ENCODE data around the gene GJD4.

Gene GJD4

DNA sequence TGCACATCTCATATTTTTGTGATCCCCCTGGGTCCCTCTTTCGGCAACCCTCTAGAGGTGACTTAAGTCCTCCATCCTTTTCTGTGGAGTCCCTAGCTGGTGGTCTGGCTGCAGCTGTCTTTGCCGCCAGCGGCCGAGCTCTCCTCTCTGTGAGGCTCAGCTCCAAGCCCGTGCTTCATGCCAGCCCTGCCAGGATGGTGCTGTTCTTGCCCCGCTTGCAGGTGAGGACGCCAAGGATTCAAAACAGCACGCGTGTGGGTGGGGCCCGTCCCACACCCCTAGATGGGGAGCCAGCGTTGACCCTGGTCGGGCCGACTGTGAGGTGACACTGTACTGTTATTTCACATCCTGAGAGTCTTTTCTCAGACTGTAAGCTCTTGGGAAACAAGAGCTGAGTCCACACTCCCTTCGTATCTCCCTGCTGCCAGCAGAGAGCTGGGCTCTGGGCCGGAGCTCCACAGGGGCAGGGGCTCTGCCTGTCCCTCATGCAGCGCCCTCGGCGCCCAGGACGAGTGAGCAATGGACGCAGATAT is 36.6 kb upstream of the GJD4 start:
- no peaks in the 10 kb centered on the region for H3K9me3 Mint-ChIP-seq
- H3K36me3 Mint-ChIP-seq (ENCODE audit: low read depth): peaks cover 38% of the 10 kb centered on the region
- no peaks in the 10 kb centered on the region for H3K27me3 Mint-ChIP-seq (ENCODE audit: low read depth)
- peaks cover 29% of the 10 kb centered on the region for H3K4me1 Mint-ChIP-seq
- TF ChIP-seq, protein P1, sequence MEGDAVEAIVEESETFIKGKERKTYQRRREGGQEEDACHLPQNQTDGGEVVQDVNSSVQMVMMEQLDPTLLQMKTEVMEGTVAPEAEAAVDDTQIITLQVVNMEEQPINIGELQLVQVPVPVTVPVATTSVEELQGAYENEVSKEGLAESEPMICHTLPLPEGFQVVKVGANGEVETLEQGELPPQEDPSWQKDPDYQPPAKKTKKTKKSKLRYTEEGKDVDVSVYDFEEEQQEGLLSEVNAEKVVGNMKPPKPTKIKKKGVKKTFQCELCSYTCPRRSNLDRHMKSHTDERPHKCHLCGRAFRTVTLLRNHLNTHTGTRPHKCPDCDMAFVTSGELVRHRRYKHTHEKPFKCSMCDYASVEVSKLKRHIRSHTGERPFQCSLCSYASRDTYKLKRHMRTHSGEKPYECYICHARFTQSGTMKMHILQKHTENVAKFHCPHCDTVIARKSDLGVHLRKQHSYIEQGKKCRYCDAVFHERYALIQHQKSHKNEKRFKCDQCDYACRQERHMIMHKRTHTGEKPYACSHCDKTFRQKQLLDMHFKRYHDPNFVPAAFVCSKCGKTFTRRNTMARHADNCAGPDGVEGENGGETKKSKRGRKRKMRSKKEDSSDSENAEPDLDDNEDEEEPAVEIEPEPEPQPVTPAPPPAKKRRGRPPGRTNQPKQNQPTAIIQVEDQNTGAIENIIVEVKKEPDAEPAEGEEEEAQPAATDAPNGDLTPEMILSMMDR (IDR thresholded peaks at IDR 0.05; ENCODE audit: unreplicated experiment in 3 of 3): no peak
- no peak overlapping the region for H3K27ac Mint-ChIP-seq
- H3K4me3 Mint-ChIP-seq: no peak overlapping the region

DNA sequence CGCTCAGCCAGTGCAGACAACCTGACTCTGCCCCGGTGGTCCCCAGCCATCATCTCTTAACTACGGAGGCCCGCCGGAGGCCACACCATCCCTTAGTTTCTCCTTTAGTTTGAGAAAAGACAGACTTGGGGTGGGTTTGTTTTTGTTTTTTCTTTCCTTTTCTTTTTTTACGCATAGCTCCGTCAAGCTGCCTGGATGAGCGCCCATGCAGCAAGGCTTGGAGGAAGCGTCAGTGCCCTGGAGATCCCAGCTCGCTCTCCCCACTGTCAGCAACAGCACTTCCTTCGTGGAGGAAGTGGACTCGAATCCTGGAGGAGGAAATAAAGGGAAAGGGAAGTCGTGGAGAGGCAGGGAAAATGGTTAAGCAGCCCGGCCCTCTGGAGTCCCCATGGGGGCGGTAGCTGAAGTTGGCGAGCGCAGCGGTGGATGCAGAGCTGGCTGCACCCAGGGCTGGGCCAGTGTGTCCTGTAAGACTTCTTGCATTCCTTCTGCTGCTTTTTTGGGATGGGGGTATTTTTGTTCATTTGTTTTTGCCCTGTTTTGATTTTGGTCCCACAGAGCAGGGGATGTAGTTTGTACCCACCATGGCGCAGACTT is 35.9 kb upstream of the GJD4 start:
- peaks cover 44% of the 10 kb centered on the region for H3K36me3 Mint-ChIP-seq (ENCODE audit: low read depth)
- H3K9me3 Mint-ChIP-seq: no peaks in the 10 kb centered on the region
- peaks cover 35% of the 10 kb centered on the region for H3K4me1 Mint-ChIP-seq
- H3K27me3 Mint-ChIP-seq (ENCODE audit: low read depth): no peaks in the 10 kb centered on the region
- TF ChIP-seq, protein P1 (IDR thresholded peaks at IDR 0.05; ENCODE audit: unreplicated experiment in 3 of 3): no peak
- no peak overlapping the region for H3K4me3 Mint-ChIP-seq
- peak overlapping the region in 1 of 3 experiments; percentile 15 for H3K27ac Mint-ChIP-seq

DNA sequence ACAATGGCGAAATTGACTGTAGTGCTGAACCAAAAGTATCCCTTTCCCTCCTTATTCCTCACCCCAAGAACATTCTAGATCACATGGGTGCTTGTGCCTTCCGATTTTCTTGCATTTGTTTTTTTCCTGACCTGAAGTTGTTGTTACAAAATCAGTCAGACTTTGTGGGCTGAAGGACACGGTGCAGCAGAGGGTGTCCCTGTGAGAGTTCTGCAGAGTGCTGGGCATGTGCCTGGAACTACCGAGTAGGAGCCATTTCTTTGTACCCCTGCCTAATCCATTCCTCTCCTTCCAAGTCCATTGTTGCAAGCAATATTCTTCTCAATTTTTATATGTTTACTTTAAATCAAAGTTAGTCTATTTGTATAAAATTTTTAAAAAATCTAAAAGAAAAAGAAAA is 35.3 kb upstream of the GJD4 start:
- Mint-ChIP-seq H3K4me3 (no peak overlapping the region), H3K27ac (no peak overlapping the region), H3K9me3 (no peaks in the 10 kb centered on the region), H3K4me1 (peaks cover 32% of the 10 kb centered on the region), H3K36me3 (ENCODE audit: low read depth) (peaks cover 47% of the 10 kb centered on the region), H3K27me3 (ENCODE audit: low read depth) (no peaks in the 10 kb centered on the region)
- TF ChIP-seq, protein P1 (IDR thresholded peaks at IDR 0.05; ENCODE audit: unreplicated experiment in 3 of 3): no peak

DNA sequence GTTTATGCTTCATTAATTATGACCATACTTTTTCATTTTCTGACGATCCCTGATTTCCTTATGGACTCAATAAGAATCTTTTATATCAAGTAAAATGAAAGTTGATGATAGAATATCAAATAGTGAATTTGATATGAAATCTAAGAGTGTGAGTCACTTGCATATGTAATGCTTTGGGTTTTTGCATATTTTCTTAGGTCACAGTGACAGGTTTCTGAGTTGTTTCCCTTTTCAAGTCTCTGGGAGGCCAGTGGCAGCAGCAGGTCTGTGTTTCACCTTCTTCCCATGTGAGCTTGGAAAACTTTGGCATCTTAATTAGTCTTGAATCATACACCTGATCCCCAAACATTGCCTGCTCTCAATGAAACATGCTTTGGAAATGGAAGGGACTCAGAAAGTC is 34.7 kb upstream of the GJD4 start:
- TF ChIP-seq, protein P1 (IDR thresholded peaks at IDR 0.05; ENCODE audit: unreplicated experiment in 3 of 3): no peak
- Mint-ChIP-seq H3K36me3 (ENCODE audit: low read depth) (peaks cover 50% of the 10 kb centered on the region), H3K27ac (no peak overlapping the region), H3K4me3 (no peak overlapping the region), H3K9me3 (no peaks in the 10 kb centered on the region), H3K27me3 (ENCODE audit: low read depth) (no peaks in the 10 kb centered on the region), H3K4me1 (peaks cover 33% of the 10 kb centered on the region)

DNA sequence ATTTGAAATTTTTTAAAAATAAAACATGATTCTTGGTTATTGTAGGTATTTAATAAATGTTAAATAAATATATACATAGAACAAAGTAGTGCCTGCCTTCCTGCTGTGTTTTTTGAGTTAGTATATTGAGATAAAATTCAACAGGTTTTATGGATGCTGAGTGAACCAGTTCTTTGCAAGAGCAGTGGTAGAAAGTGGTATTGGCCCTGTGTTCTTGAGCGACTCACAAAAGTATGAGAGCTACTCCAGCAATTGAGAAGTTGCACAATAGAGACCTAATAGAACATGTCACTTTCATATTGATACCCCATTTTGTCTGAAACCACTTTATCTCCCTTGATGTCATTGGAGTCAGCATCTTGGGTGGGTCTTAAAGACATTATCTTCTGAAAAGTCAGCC is 32.6 kb upstream of the GJD4 start:
- TF ChIP-seq, protein P1 (IDR thresholded peaks at IDR 0.05; ENCODE audit: unreplicated experiment in 3 of 3): no peak
- peaks cover 28% of the 10 kb centered on the region for H3K4me1 Mint-ChIP-seq
- H3K27me3 Mint-ChIP-seq (ENCODE audit: low read depth): no peaks in the 10 kb centered on the region
- no peak overlapping the region for H3K27ac Mint-ChIP-seq
- H3K4me3 Mint-ChIP-seq: no peak overlapping the region
- peaks cover 39% of the 10 kb centered on the region for H3K36me3 Mint-ChIP-seq (ENCODE audit: low read depth)
- no peaks in the 10 kb centered on the region for H3K9me3 Mint-ChIP-seq

DNA sequence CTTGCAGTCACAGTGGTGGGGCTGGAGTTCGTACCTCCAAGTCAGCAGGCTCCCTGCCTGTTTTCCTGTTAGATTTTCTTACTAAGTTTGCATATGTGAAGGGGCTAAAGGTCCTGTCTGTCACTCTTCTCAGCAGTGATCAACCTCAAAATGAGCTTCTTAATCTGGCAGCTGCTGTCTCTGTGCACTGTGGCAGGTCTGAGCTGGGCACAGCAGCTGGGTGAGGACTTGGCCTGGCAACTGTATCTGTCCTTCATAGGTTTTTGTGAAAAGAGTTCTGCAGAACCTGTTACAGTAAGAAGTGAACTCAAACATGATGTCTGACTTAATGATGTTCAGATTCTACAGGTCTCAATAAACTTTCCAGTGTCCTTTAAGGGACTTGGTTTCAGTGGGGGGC is 31.3 kb upstream of the GJD4 start:
- TF ChIP-seq, protein P1 (IDR thresholded peaks at IDR 0.05; ENCODE audit: unreplicated experiment in 3 of 3): no peak
- peaks cover 38% of the 10 kb centered on the region for H3K36me3 Mint-ChIP-seq (ENCODE audit: low read depth)
- H3K4me3 Mint-ChIP-seq: peak overlapping the region in 1 of 3 experiments; percentile 8
- H3K27me3 Mint-ChIP-seq (ENCODE audit: low read depth): no peaks in the 10 kb centered on the region
- H3K9me3 Mint-ChIP-seq: no peaks in the 10 kb centered on the region
- H3K4me1 Mint-ChIP-seq: peaks cover 39% of the 10 kb centered on the region
- H3K27ac Mint-ChIP-seq: peak overlapping the region in 2 of 3 experiments; percentile 53 to 78
